ENCODE data around the gene LIF.

The LIF gene

GRCh38 chr22:30260276-30260675 lies 13.7 kb upstream of the LIF start:
- ATAC-seq = no peak
- TF ChIP-seq ZFP30 (CRISPR knock-in tag; IDR thresholded peaks at IDR 0.05) = no peak
- TF ChIP-seq PATZ1 (CRISPR knock-in tag; IDR thresholded peaks at IDR 0.05; ENCODE audit: borderline replicate concordance) = no peak
- TF ChIP-seq CREB5 (CRISPR knock-in tag; IDR thresholded peaks at IDR 0.05; ENCODE audit: low read depth) = no peak
- no peak for TF ChIP-seq ARNTL (CRISPR knock-in tag; IDR thresholded peaks at IDR 0.05; ENCODE audit: borderline replicate concordance, low read depth)
- TF ChIP-seq RARB (CRISPR knock-in tag; IDR thresholded peaks at IDR 0.05) = no peak
- no peak for TF ChIP-seq SNAI2 (CRISPR knock-in tag; IDR thresholded peaks at IDR 0.05)
- no peak for TF ChIP-seq CSDC2 (CRISPR knock-in tag; IDR thresholded peaks at IDR 0.05)
- TF ChIP-seq ISL1 (CRISPR knock-in tag; IDR thresholded peaks at IDR 0.05) = no peak
- TF ChIP-seq ZNF8 (CRISPR knock-in tag; IDR thresholded peaks at IDR 0.05) = no peak
- TF ChIP-seq ZNF565 (CRISPR knock-in tag; conservative IDR thresholded peaks at IDR 0.05; ENCODE audit: low read depth) = no peak
- no peak for TF ChIP-seq POU6F1 (CRISPR knock-in tag; IDR thresholded peaks at IDR 0.05; ENCODE audit: borderline replicate concordance, low read depth)
- no peak for TF ChIP-seq BACH2 (CRISPR knock-in tag; IDR thresholded peaks at IDR 0.05; ENCODE audit: borderline replicate concordance)
- TF ChIP-seq OSR1 (CRISPR knock-in tag; IDR thresholded peaks at IDR 0.05) = no peak
- no peak for TF ChIP-seq ZC3H10 (CRISPR knock-in tag; IDR thresholded peaks at IDR 0.05)
- TF ChIP-seq CSRNP3 (CRISPR knock-in tag; IDR thresholded peaks at IDR 0.05) = no peak
- TF ChIP-seq TCF4 (CRISPR knock-in tag; IDR thresholded peaks at IDR 0.05; ENCODE audit: borderline replicate concordance) = no peak

- no peak for TF ChIP-seq RARB (CRISPR knock-in tag; IDR thresholded peaks at IDR 0.05)
Measured at GRCh38 chr22:30254314-30254713, 7.8 kb upstream of the LIF start.

GRCh38 chr22:30253205-30253852 lies 6.8 kb upstream of the LIF start:
- no peak for TF ChIP-seq GLIS3 (CRISPR knock-in tag; IDR thresholded peaks at IDR 0.05)
- no peak for TF ChIP-seq OSR1 (CRISPR knock-in tag; IDR thresholded peaks at IDR 0.05)
- no peak for TF ChIP-seq TCF4 (CRISPR knock-in tag; IDR thresholded peaks at IDR 0.05; ENCODE audit: borderline replicate concordance)
- TF ChIP-seq ZC3H10 (CRISPR knock-in tag; IDR thresholded peaks at IDR 0.05) = no peak
- TF ChIP-seq TSHZ2 (CRISPR knock-in tag; IDR thresholded peaks at IDR 0.05) = no peak
- no peak for TF ChIP-seq ZNF565 (CRISPR knock-in tag; conservative IDR thresholded peaks at IDR 0.05; ENCODE audit: low read depth)
- TF ChIP-seq CSDC2 (CRISPR knock-in tag; IDR thresholded peaks at IDR 0.05) = no peak
- no peak for TF ChIP-seq CREB5 (CRISPR knock-in tag; IDR thresholded peaks at IDR 0.05; ENCODE audit: low read depth)
- TF ChIP-seq SNAI2 (CRISPR knock-in tag; IDR thresholded peaks at IDR 0.05) = no peak
- no peak for TF ChIP-seq ISL1 (CRISPR knock-in tag; IDR thresholded peaks at IDR 0.05)
- no peak for TF ChIP-seq PATZ1 (CRISPR knock-in tag; IDR thresholded peaks at IDR 0.05; ENCODE audit: borderline replicate concordance)
- TF ChIP-seq ZNF8 (CRISPR knock-in tag; IDR thresholded peaks at IDR 0.05) = no peak
- TF ChIP-seq ARNTL (CRISPR knock-in tag; IDR thresholded peaks at IDR 0.05; ENCODE audit: borderline replicate concordance, low read depth) = no peak
- TF ChIP-seq BACH2 (CRISPR knock-in tag; IDR thresholded peaks at IDR 0.05; ENCODE audit: borderline replicate concordance) = no peak
- TF ChIP-seq TOX (CRISPR knock-in tag; IDR thresholded peaks at IDR 0.05; ENCODE audit: borderline replicate concordance) = no peak
- TF ChIP-seq CSRNP3 (CRISPR knock-in tag; IDR thresholded peaks at IDR 0.05) = no peak
- TF ChIP-seq RARB (CRISPR knock-in tag; IDR thresholded peaks at IDR 0.05) = no peak
- no peak for TF ChIP-seq ZFP30 (CRISPR knock-in tag; IDR thresholded peaks at IDR 0.05)
- no peak for TF ChIP-seq ZFP3 (CRISPR knock-in tag; IDR thresholded peaks at IDR 0.05)
- no peak for TF ChIP-seq PPARA (CRISPR knock-in tag; IDR thresholded peaks at IDR 0.05; ENCODE audit: borderline replicate concordance)
- no peak for ATAC-seq

More at GRCh38 chr22:30254314-30254713, 7.8 kb upstream of the LIF start:
- ATAC-seq = no peak

All from SK-N-SH treated with all-trans-retinoic acid at 6 μM for 48 hours (cell line).